H9 (cell line): ENCODE data around the gene SCARF1. TPM values are rescaled to one million over a fixed set of nuclear protein-coding genes. Genes with fewer than 3 reads are reported as not detected.

ENCODE experiments used
- DNase-seq: peaks from one replicate; pipeline ENCODE4 v3.0.0-alpha.2; 2017
- H2AFZ ChIP-seq: one replicate; pipeline ENCODE4 v1.6.1; 2013; ENCODE audit warnings: mild to moderate bottlenecking, low read length, control low read depth, moderate library complexity
- H2AK5ac ChIP-seq: 2 replicates; pipeline ENCODE4 v1.6.1; 2013; ENCODE audit warnings: low read length, control low read depth, mixed read lengths; ENCODE audit not compliant: insufficient read length
- H2BK120ac ChIP-seq: one replicate; pipeline ENCODE4 v1.6.1; 2013; ENCODE audit warnings: low read depth, mild to moderate bottlenecking, low read length, control low read depth, inconsistent platforms; ENCODE audit not compliant: poor library complexity, severe bottlenecking
- H2BK12ac ChIP-seq: 2 replicates; pipeline ENCODE4 v1.6.1; 2013; ENCODE audit warnings: low read length, control low read depth, mixed read lengths, low read depth; ENCODE audit not compliant: insufficient read length
- H2BK15ac ChIP-seq: 2 replicates; pipeline ENCODE4 v1.6.1; 2013; ENCODE audit warnings: low read depth, low read length, control low read depth
- H2BK20ac ChIP-seq: one replicate; pipeline ENCODE4 v1.6.1; 2013; ENCODE audit warnings: low read depth, mild to moderate bottlenecking, low read length, control low read depth, inconsistent platforms; ENCODE audit not compliant: poor library complexity, severe bottlenecking
- H2BK5ac ChIP-seq: 2 replicates; pipeline ENCODE4 v1.6.1; 2013; ENCODE audit warnings: low read length, control low read depth, mixed read lengths; ENCODE audit not compliant: insufficient read length
- H3K14ac ChIP-seq: 2 replicates; pipeline ENCODE4 v1.6.1; 2013; ENCODE audit warnings: low read length, control low read depth; ENCODE audit not compliant: insufficient read depth
- H3K18ac ChIP-seq: 2 replicates; pipeline ENCODE4 v1.6.1; 2013; ENCODE audit warnings: low read depth, mild to moderate bottlenecking, mixed read lengths, low read length, control low read depth; ENCODE audit not compliant: insufficient read length
- H3K23ac ChIP-seq: 2 replicates; pipeline ENCODE4 v1.6.1; 2013; ENCODE audit warnings: low read length, control low read depth, mixed read lengths, low read depth; ENCODE audit not compliant: insufficient read length
- H3K23me2 ChIP-seq: 2 replicates; pipeline ENCODE4 v1.6.1; 2013; ENCODE audit warnings: low read depth, mild to moderate bottlenecking, mixed read lengths, low read length, control low read depth; ENCODE audit not compliant: insufficient read length, poor library complexity, severe bottlenecking
- H3K27ac ChIP-seq: 2 replicates; pipeline ENCODE4 v1.5.1; 2013; ENCODE audit warnings: low read length, control low read depth, mixed read lengths, low read depth; ENCODE audit not compliant: insufficient read length
- H3K27me3 ChIP-seq: 2 replicates; pipeline ENCODE4 v1.6.1; 2013; ENCODE audit warnings: low read length, control low read depth, inconsistent platforms; ENCODE audit not compliant: insufficient read depth
- H3K4ac ChIP-seq: 2 replicates; pipeline ENCODE4 v1.6.1; 2013; ENCODE audit warnings: low read depth, mild to moderate bottlenecking, control low read depth, inconsistent platforms, low read length, moderate library complexity
- H3K4me1 ChIP-seq: 2 replicates; pipeline ENCODE4 v1.6.1; 2013; ENCODE audit warnings: low read length, control low read depth, inconsistent platforms; ENCODE audit not compliant: insufficient read depth
- H3K4me2 ChIP-seq: 2 replicates; pipeline ENCODE4 v1.6.1; 2013; ENCODE audit warnings: low read length, control low read depth, mixed read lengths; ENCODE audit not compliant: insufficient read length, insufficient read depth
- H3K56ac ChIP-seq: 2 replicates; pipeline ENCODE4 v1.6.1; 2013; ENCODE audit warnings: low read depth, mild to moderate bottlenecking, mixed read lengths, low read length, control low read depth; ENCODE audit not compliant: insufficient read length
- H3K79me1 ChIP-seq: 2 replicates; pipeline ENCODE4 v1.6.1; 2013; ENCODE audit warnings: low read depth, mild to moderate bottlenecking, moderate library complexity, low read length, control low read depth, inconsistent platforms; ENCODE audit not compliant: insufficient read depth, poor library complexity, severe bottlenecking
- H3K79me2 ChIP-seq: 2 replicates; pipeline ENCODE4 v1.6.1; 2013; ENCODE audit warnings: low read length, control low read depth, inconsistent platforms; ENCODE audit not compliant: insufficient read depth
- H3K9ac ChIP-seq: 2 replicates; pipeline ENCODE4 v1.6.1; 2013; ENCODE audit warnings: low read length, control low read depth, mixed read lengths; ENCODE audit not compliant: insufficient read length; ENCODE audit errors: extremely low read depth
- H3K9me3 ChIP-seq: one replicate; pipeline ENCODE4 v1.6.1; 2013; ENCODE audit warnings: low read depth, low read length, inconsistent platforms; ENCODE audit not compliant: control insufficient read depth
- H3T11ph ChIP-seq: one replicate; pipeline ENCODE4 v1.6.1; 2013; ENCODE audit warnings: mild to moderate bottlenecking, low read length, control low read depth, inconsistent platforms
- H4K20me1 ChIP-seq: one replicate; pipeline ENCODE4 v1.6.1; 2013; ENCODE audit not compliant: control insufficient read depth, insufficient read length, insufficient read depth
- H4K5ac ChIP-seq: 2 replicates; pipeline ENCODE4 v1.6.1; 2013; ENCODE audit warnings: low read depth, mild to moderate bottlenecking, mixed read lengths, low read length, control low read depth; ENCODE audit not compliant: insufficient read length
- H4K8ac ChIP-seq: replicated peaks from 2 replicates; pipeline ENCODE4 v1.6.1; 2013; ENCODE audit warnings: low read length, control low read depth, mixed read lengths, low read depth; ENCODE audit not compliant: insufficient read length
- H4K91ac ChIP-seq: 2 replicates; pipeline ENCODE4 v1.6.1; 2013; ENCODE audit warnings: low read depth, mild to moderate bottlenecking, moderate library complexity, mixed read lengths, low read length, control low read depth; ENCODE audit not compliant: insufficient read length
- H3K27ac Mint-ChIP-seq, 3 experiments: 2 replicates in 2 of 3; 3 replicates in 1 of 3; pipeline ENCODE4 v1.8.0; 2020 to 2021; ENCODE audit warnings: mixed read lengths in 3 of 3, mild to moderate bottlenecking in 1 of 3, moderate library complexity in 1 of 3
- H3K27me3 Mint-ChIP-seq: 2 replicates; pipeline ENCODE4 v1.8.0; 2021; ENCODE audit warnings: low read depth, mild to moderate bottlenecking, moderate library complexity, mixed read lengths
- H3K36me3 Mint-ChIP-seq, 3 experiments: 2 replicates in 2 of 3; 3 replicates in 1 of 3; pipeline ENCODE4 v1.8.0; 2020 to 2021; ENCODE audit warnings: low read depth in 3 of 3, mixed read lengths in 3 of 3; ENCODE audit not compliant: insufficient read depth in 1 of 3
- H3K4me1 Mint-ChIP-seq, 2 experiments: 2 replicates each; pipeline ENCODE4 v1.8.0; 2020; ENCODE audit warnings: mixed read lengths in 2 of 2
- H3K4me3 Mint-ChIP-seq, 2 experiments: 2 replicates in 1 of 2; 3 replicates in 1 of 2; pipeline ENCODE4 v1.8.0; 2020 to 2021; ENCODE audit warnings: mild to moderate bottlenecking in 2 of 2, mixed read lengths in 2 of 2, moderate library complexity in 1 of 2
- H3K9me3 Mint-ChIP-seq, 2 experiments: 2 replicates in 1 of 2; 3 replicates in 1 of 2; pipeline ENCODE4 v1.8.0; 2020; ENCODE audit warnings: mild to moderate bottlenecking in 2 of 2, mixed read lengths in 2 of 2, moderate library complexity in 1 of 2
- WGBS: extraction: QIAGEN DNeasy Blood & Tissue Kit; methylation state at CpG from one replicate; pipeline ENCODE4 v1.1.7; 2013; ENCODE audit warnings: missing lambda C conversion rate, low lambda C conversion rate, mixed read lengths; ENCODE audit not compliant: insufficient read length; ENCODE audit errors: extremely low coverage; 5-methylcytosine and 5-hydroxymethylcytosine counted together
- total RNA-seq: library from RNA; stranded (reverse); gene quantifications from 2 replicates; pipeline ENCODE4 v1.2.1, GENCODE V29; 2021
- TF ChIP-seq, protein P1 (sequence below): fragments of 200-600 bp; sonication (generic); conservative IDR thresholded peaks from 3 replicates; pipeline ENCODE4 v1.8.0; 2021; ENCODE audit warnings: antibody characterized with exemption, mild to moderate bottlenecking

SCARF1 gene
- total RNA-seq, 1 experiment from 2014 or later, result 2.4 TPM

DNA sequence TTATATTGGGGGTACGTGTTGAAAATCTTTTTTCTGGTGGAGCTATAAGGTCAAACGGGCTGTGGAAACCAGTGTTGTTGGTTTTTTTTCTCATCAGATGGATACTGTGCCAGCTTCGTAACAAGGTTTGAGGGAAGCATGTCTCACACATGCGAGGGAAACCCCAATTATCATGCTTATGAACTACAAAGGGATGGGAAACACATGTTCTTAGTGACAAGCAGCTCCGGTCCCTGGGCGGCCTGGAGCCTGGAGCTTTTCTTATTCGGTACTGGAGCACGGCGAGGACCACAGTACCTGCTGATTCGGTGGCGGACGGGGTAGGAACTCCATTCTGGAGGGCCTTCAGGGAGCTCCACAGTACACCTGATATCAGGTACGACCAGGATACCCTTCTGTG lies 29.4 kb downstream of the SCARF1 start:
- Mint-ChIP-seq H3K4me3 (no peak overlapping the region), H3K27ac (no peak overlapping the region), H3K9me3 (no peaks in the 10 kb centered on the region), H3K4me1 (peaks cover 3% of the 10 kb centered on the region in 2 experiments), H3K27me3 (no peaks in the 10 kb centered on the region), H3K36me3 (peaks cover 5 to 12% (median 7%) of the 10 kb centered on the region in 3 experiments; a peak in 6 of 7 replicates)
- Histone ChIP-seq H2BK120ac (no peak overlapping the region), H3K27me3 (no peaks in the 10 kb centered on the region), H2AFZ (no peak overlapping the region), H3K9me3 (no peaks in the 10 kb centered on the region), H3K27ac (no peak overlapping the region), H3K4me1 (no peaks in the 10 kb centered on the region), H3K79me1 (no peaks in the 10 kb centered on the region), H3K56ac (no peak overlapping the region), H3K23me2 (no peaks in the 10 kb centered on the region), H4K91ac (no peak overlapping the region), H3K4me2 (no peak overlapping the region), H2BK20ac (no peak overlapping the region), H3K14ac (no peak overlapping the region), H3K18ac (no peak overlapping the region), H4K5ac (no peak overlapping the region), H3K4ac (no peak overlapping the region), H2BK12ac (no peak overlapping the region), H4K20me1 (no peaks in the 10 kb centered on the region), H2AK5ac (no peak overlapping the region), H2BK15ac (no peak overlapping the region), H3K23ac (no peak overlapping the region), H2BK5ac (no peak overlapping the region), H3T11ph (no peak overlapping the region), H3K9ac (no peak overlapping the region), H4K8ac (no peak overlapping the region), H3K79me2 (no peaks in the 10 kb centered on the region)
- TF ChIP-seq, protein P1, sequence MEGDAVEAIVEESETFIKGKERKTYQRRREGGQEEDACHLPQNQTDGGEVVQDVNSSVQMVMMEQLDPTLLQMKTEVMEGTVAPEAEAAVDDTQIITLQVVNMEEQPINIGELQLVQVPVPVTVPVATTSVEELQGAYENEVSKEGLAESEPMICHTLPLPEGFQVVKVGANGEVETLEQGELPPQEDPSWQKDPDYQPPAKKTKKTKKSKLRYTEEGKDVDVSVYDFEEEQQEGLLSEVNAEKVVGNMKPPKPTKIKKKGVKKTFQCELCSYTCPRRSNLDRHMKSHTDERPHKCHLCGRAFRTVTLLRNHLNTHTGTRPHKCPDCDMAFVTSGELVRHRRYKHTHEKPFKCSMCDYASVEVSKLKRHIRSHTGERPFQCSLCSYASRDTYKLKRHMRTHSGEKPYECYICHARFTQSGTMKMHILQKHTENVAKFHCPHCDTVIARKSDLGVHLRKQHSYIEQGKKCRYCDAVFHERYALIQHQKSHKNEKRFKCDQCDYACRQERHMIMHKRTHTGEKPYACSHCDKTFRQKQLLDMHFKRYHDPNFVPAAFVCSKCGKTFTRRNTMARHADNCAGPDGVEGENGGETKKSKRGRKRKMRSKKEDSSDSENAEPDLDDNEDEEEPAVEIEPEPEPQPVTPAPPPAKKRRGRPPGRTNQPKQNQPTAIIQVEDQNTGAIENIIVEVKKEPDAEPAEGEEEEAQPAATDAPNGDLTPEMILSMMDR, result no peak
- WGBS, result no CpG with 5 or more reads among the region's 13 CpGs
- DNase-seq, result no peak
